Mucosa of descending colon (tissue), 3 donors: Measurements from ENCODE around the gene GP1BA. TPM values are rescaled to one million over a fixed set of nuclear protein-coding genes. Genes with fewer than 3 reads are reported as not detected.

Source experiments
- ATAC-seq: fragments of 200-7000 bp; cut with Tn5 transposase; one replicate; pipeline ENCODE4 v1.9.1; 2020; ENCODE audit warnings: mild to moderate bottlenecking, moderate library complexity
- DNase-seq, 3 donors: peaks; one replicate each; pipeline ENCODE4 v3.0.0-alpha.2; 2020
- H3K36me3 ChIP-seq: fragments of 200-600 bp; one replicate; pipeline ENCODE4 v1.8.0; 2021; ENCODE audit warnings: low read depth, mild to moderate bottlenecking
- H3K4me1 ChIP-seq: fragments of 200-600 bp; one replicate; pipeline ENCODE4 v1.8.0; 2021; ENCODE audit warnings: low read depth, mild to moderate bottlenecking
- H3K4me3 ChIP-seq: fragments of 200-600 bp; one replicate; pipeline ENCODE4 v1.8.0; 2021; ENCODE audit warnings: mild to moderate bottlenecking
- H3K9me3 ChIP-seq: fragments of 200-600 bp; one replicate; pipeline ENCODE4 v1.8.0; 2021; ENCODE audit warnings: mild to moderate bottlenecking
- CTCF ChIP-seq: fragments of 200-600 bp; IDR thresholded peaks from one replicate; pipeline ENCODE4 v1.8.0; 2022; ENCODE audit warnings: antibody characterized with exemption, mild to moderate bottlenecking
- intact Hi-C, 2 donors: fragments of 100-400 bp; cut with DNase I in 1 of 2; cut with micrococcal nuclease in 1 of 2; formaldehyde crosslinking; loops; one replicate each; pipeline versions ENCODE4 v1.11.0 to v1.11.1; 2022; cut with DNase I, micrococcal nuclease
- total RNA-seq, 3 donors: library from RNA; stranded (reverse); fragmentation: NEBNext Ultra II Directional in 2 of 3; extraction: Animal tissue kit (Norgen Biotek cat#: 25700) in 2 of 3; gene quantifications; one replicate each; pipeline versions ENCODE4 v1.2.1 to v1.2.4, GENCODE V29; 2021 to 2023
- donor health status: DM: no; HTN: no; CAD: no; lungs with moderate emphysema.
- donor health status: DM: no; HTN: no; CAD: no.
- donor health status: DM: no; HTN: yes; CAD: no.

GP1BA gene
- total RNA-seq, 3 donors from 2014 or later, result not detected

GRCh38 chr17:4896332-4897197, 35.5 kb upstream of the GP1BA start:
- intact Hi-C loops, result loop anchor here in 1 of 2 donors (10.0 kb wide), 1 partner anchor 172 kb away; no protein-coding TSS in a partner anchor
- H3K36me3 ChIP-seq, result peaks cover 3% of the 10 kb centered on the region
- no peak for ATAC-seq
- no peak overlapping the region for H3K4me3 ChIP-seq
- no peak for TF ChIP-seq CTCF
- H3K9me3 ChIP-seq, result no peaks in the 10 kb centered on the region
- peak in 2 of 3 donors; percentile 22 to 38 for DNase-seq
- peaks cover 21% of the 10 kb centered on the region for H3K4me1 ChIP-seq

- Histone ChIP-seq H3K36me3 (peaks cover 3% of the 10 kb centered on the region), H3K4me1 (peaks cover 25% of the 10 kb centered on the region), H3K9me3 (no peaks in the 10 kb centered on the region), H3K4me3 (no peak overlapping the region)
- DNase-seq (peak in 2 of 3 donors; percentile 16 to 39), ATAC-seq (no peak)
- intact Hi-C loops, result loop anchor here in 1 of 2 donors (10.0 kb wide), 1 partner anchor 172 kb away; no protein-coding TSS in a partner anchor
- TF ChIP-seq CTCF, result no peak
These were observed 34.8 kb upstream of the GP1BA start for GRCh38 chr17:4897198-4897687.

- no peaks in the 10 kb centered on the region for H3K9me3 ChIP-seq
- TF ChIP-seq CTCF, result no peak
- DNase-seq, result no peak
- intact Hi-C loops, result loop anchor here in 1 of 2 donors (10.0 kb wide), 1 partner anchor 173 kb away; no protein-coding TSS in a partner anchor
- peaks cover 30% of the 10 kb centered on the region for H3K4me1 ChIP-seq
- H3K36me3 ChIP-seq, result peaks cover 3% of the 10 kb centered on the region
- no peak overlapping the region for H3K4me3 ChIP-seq
- no peak for ATAC-seq
These were observed 34.3 kb upstream of the GP1BA start for GRCh38 chr17:4897785-4898184.

GRCh38 chr17:4898351-4898750, 33.7 kb upstream of the GP1BA start:
- Histone ChIP-seq H3K4me3 (no peak overlapping the region), H3K9me3 (no peaks in the 10 kb centered on the region), H3K4me1 (peaks cover 36% of the 10 kb centered on the region), H3K36me3 (peaks cover 3% of the 10 kb centered on the region)
- intact Hi-C loops, result loop anchor here in 1 of 2 donors (10.0 kb wide), 1 partner anchor 174 kb away; no protein-coding TSS in a partner anchor
- ATAC-seq (no peak), DNase-seq (peak in 2 of 3 donors; percentile 28 to 47)
- no peak for TF ChIP-seq CTCF

GRCh38 chr17:4898927-4899326, 33.1 kb upstream of the GP1BA start:
- intact Hi-C loops, result loop anchor here in 1 of 2 donors (10.0 kb wide), 1 partner anchor 174 kb away; no protein-coding TSS in a partner anchor
- no peak for ATAC-seq
- Histone ChIP-seq H3K9me3 (no peaks in the 10 kb centered on the region), H3K4me3 (no peak overlapping the region), H3K4me1 (peaks cover 40% of the 10 kb centered on the region), H3K36me3 (peaks cover 3% of the 10 kb centered on the region)
- peak in 2 of 3 donors; percentile 19 to 71 for DNase-seq
- TF ChIP-seq CTCF, result no peak
